OCI-LY7 (cell line): ENCODE data around the gene KIF25. TPM values are rescaled to one million over a fixed set of nuclear protein-coding genes. Genes with fewer than 3 reads are reported as not detected.

Experiments used
- Bru-seq: library from RNA; stranded (reverse); fragments of 400-500 nt; gene quantifications from one replicate; lab custom pipeline; 2021; lab: Mats Ljungman, UMichigan
- BruChase-seq, 2 experiments: library from RNA; stranded (reverse); fragments of 400-500 nt; gene quantifications; one replicate each; lab custom pipeline; 2021; lab: Mats Ljungman, UMichigan
- BruUV-seq: library from RNA; stranded (reverse); fragments of 400-500 nt; replicated peaks from 2 replicates; lab custom pipeline; 2021; lab: Mats Ljungman, UMichigan
- CTCF ChIA-PET: fragments of 300-600 bp; sonication (Branson Sonifier 250); formaldehyde crosslinking; loops from one replicate; lab custom pipeline; 2022; ENCODE audit warnings: antibody characterized with exemption; ENCODE audit not compliant: unreplicated experiment; lab: Charles Lee
- POLR2A ChIA-PET: fragments of 300-600 bp; sonication (Branson Sonifier 250); formaldehyde crosslinking; loops from one replicate; lab custom pipeline; 2022; ENCODE audit warnings: antibody characterized with exemption; lab: Charles Lee
- DNase-seq: peaks from one replicate; pipeline ENCODE4 v3.0.0-alpha.2; 2015; ENCODE audit warnings: low spot score
- H2AFZ ChIP-seq: fragments of 200-600 bp; sonication (generic), shearing (Covaris generic); 2 replicates; pipeline ENCODE4 v1.6.1; 2014; ENCODE audit warnings: mild to moderate bottlenecking, antibody characterized with exemption, low read length, moderate library complexity
- H3K27ac ChIP-seq: fragments of 200-600 bp; sonication (generic); 2 replicates; pipeline ENCODE4 v1.5.1; 2014; ENCODE audit warnings: mixed run types, low read depth, mild to moderate bottlenecking, moderate library complexity, low read length, inconsistent platforms; ENCODE audit not compliant: poor library complexity, severe bottlenecking
- H3K36me3 ChIP-seq: fragments of 200-600 bp; sonication (generic); 2 replicates; pipeline ENCODE4 v1.6.1; 2014; ENCODE audit warnings: mild to moderate bottlenecking, antibody characterized with exemption, low read length, moderate library complexity, mixed read lengths; ENCODE audit not compliant: insufficient read depth
- H3K4me1 ChIP-seq: fragments of 200-600 bp; sonication (generic); 2 replicates; pipeline ENCODE4 v1.5.1; 2014; ENCODE audit warnings: mild to moderate bottlenecking, low read length; ENCODE audit not compliant: insufficient read depth, poor library complexity, severe bottlenecking
- H3K4me2 ChIP-seq: fragments of 200-600 bp; sonication (generic); 2 replicates; pipeline ENCODE4 v1.6.1; 2014; ENCODE audit warnings: mild to moderate bottlenecking, low read length
- H3K4me3 ChIP-seq: fragments of 200-600 bp; sonication (generic); 2 replicates; pipeline ENCODE4 v1.5.1; 2014; ENCODE audit warnings: mild to moderate bottlenecking, low read depth, low read length; ENCODE audit not compliant: poor library complexity, severe bottlenecking
- H3K79me2 ChIP-seq: fragments of 200-600 bp; sonication (generic); 2 replicates; pipeline ENCODE4 v1.6.1; 2016; ENCODE audit warnings: low read depth, mild to moderate bottlenecking, low read length, moderate library complexity, mixed read lengths; ENCODE audit not compliant: insufficient read depth
- H3K9me2 ChIP-seq: fragments of 200-600 bp; sonication (generic); 2 replicates; pipeline ENCODE4 v1.6.1; 2016; ENCODE audit warnings: mild to moderate bottlenecking, low read length, mixed read lengths; ENCODE audit not compliant: insufficient read depth
- H3K9me3 ChIP-seq: fragments of 200-600 bp; sonication (generic); 2 replicates; pipeline ENCODE4 v1.6.1; 2014; ENCODE audit warnings: mild to moderate bottlenecking, mixed run types, low read length, mixed read lengths
- H4K20me1 ChIP-seq: fragments of 200-600 bp; sonication (generic); 2 replicates; pipeline ENCODE4 v1.6.1; 2014; ENCODE audit warnings: mild to moderate bottlenecking, antibody characterized with exemption, low read length, moderate library complexity, mixed read lengths; ENCODE audit not compliant: insufficient read depth
- EZH2phosphoT487 ChIP-seq: fragments of 200-600 bp; sonication (generic); IDR thresholded peaks from 2 replicates; pipeline ENCODE4 v1.6.1; 2018; ENCODE audit warnings: low read depth, borderline replicate concordance, mild to moderate bottlenecking, mixed run types, antibody characterized with exemption, low read length, moderate library complexity, mixed read lengths
- intact Hi-C: fragments of 100-400 bp; cut with micrococcal nuclease; formaldehyde crosslinking; loops from one replicate; pipeline ENCODE4 v1.10.0; 2022; ENCODE audit not compliant: unreplicated experiment
- long read RNA-seq: library from polyadenylated mRNA; stranded (forward); transcript quantifications from one replicate; pipeline ENCODE4 v2.0.0, GENCODE V29; 2022
- total RNA-seq, 2 experiments: library from RNA; depleted of rRNA in 1 of 2; stranded (reverse); fragments of >200 nt in 1 of 2; shearing (Covaris generic) in 1 of 2; gene quantifications; 2 replicates each; pipeline ENCODE4 v1.2.3, GENCODE V29; 2014 to 2022
- TF ChIP-seq, protein P1 (sequence below): fragments of 200-600 bp; sonication (generic); conservative IDR thresholded peaks from 2 replicates; pipeline ENCODE4 v1.5.1; 2014; ENCODE audit warnings: mild to moderate bottlenecking, antibody characterized with exemption, low read length, moderate library complexity, mixed read lengths

The KIF25 gene, protein sequence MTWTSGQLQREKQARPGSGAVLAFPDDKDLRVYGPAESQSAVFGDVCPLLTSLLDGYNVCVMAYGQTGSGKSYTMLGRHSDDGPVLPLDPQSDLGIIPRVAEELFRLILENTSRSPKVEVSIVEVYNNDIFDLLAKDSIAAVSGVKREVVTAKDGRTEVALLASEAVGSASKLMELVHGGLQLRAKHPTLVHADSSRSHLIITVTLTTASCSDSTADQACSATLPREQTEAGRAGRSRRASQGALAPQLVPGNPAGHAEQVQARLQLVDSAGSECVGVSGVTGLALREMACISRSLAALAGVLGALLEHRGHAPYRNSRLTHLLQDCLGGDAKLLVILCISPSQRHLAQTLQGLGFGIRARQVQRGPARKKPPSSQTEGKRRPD
- total RNA-seq (2014; rRNA removed; shearing (Covaris generic)), result not detected in 2 replicates
- not detected in 2 replicates for total RNA-seq (2022)
- Bru-seq, nascent RNA, result not detected
- BruChase-seq, experiment 1, labeled RNA remaining after a 6-hour chase, result not detected
- percentile 3 among the genes with signal in this experiment for BruChase-seq, experiment 2, labeled RNA remaining after a 2-hour chase
- long read RNA-seq, result 0 reads

DNA sequence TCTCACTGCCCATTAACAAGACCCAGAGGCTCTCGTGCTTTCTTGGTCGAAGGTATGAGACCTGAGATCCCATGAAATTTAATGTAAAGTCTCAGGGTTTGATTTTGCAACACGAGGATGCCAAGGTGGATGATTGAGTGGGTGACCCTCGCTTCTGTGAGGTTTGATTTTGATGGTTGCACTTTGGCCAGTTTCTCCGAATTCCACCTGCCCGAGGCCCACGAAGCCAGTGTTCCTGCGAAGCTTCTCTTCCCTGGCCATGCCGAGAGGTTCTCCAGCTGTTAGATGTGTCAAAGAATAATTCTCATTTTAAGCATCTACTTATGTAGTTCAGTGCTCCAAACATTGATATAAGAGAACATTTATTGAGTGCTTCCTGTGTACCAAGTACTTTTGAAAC lies at the start of gene KIF25:
Gene KIF25, plus strand, starts transcription at position 30 of the 400 bp plus-strand sequence. CDS start 31,915 bp downstream, outside the sequence.
- Histone ChIP-seq H3K36me3 (no peaks in the 10 kb centered on the region), H3K4me1 (no peaks in the 10 kb centered on the region), H3K9me2 (no peaks in the 10 kb centered on the region), H2AFZ (no peak within 1 kb of the TSS), H3K4me2 (no peak within 1 kb of the TSS), H3K27ac (no peak within 1 kb of the TSS), H3K9me3 (no peaks in the 10 kb centered on the region), H4K20me1 (no peaks in the 10 kb centered on the region), H3K4me3 (no peak within 1 kb of the TSS), H3K79me2 (no peaks in the 10 kb centered on the region)
- CTCF ChIA-PET, result no interaction called here
- POLR2A ChIA-PET, result no interaction called here
- TF ChIP-seq, protein P1, sequence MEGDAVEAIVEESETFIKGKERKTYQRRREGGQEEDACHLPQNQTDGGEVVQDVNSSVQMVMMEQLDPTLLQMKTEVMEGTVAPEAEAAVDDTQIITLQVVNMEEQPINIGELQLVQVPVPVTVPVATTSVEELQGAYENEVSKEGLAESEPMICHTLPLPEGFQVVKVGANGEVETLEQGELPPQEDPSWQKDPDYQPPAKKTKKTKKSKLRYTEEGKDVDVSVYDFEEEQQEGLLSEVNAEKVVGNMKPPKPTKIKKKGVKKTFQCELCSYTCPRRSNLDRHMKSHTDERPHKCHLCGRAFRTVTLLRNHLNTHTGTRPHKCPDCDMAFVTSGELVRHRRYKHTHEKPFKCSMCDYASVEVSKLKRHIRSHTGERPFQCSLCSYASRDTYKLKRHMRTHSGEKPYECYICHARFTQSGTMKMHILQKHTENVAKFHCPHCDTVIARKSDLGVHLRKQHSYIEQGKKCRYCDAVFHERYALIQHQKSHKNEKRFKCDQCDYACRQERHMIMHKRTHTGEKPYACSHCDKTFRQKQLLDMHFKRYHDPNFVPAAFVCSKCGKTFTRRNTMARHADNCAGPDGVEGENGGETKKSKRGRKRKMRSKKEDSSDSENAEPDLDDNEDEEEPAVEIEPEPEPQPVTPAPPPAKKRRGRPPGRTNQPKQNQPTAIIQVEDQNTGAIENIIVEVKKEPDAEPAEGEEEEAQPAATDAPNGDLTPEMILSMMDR, result no peak
- no peak for TF ChIP-seq EZH2phosphoT487
- intact Hi-C loops, result no loop called here
- no TSS peak for BruUV-seq
- no peak for DNase-seq

DNA sequence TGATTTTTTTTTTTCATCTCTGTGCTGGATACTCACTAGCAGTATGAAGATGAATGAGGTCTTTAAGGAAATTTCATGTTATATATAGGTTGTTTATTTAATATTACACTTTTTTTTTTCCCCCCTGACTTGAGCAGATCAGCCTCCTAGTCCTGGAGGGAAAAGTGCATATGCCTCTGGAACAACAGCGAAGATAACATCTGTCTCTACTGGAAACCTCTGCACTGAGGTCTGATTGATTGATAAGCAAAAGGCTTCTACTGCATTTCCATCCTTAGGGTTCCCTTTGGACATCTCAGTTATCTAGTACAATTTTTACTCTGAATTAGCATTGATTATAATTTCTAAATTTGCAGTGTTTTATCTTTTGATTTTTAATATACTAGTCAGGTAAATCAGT lies 49.8 kb upstream of the KIF25 start:
- Histone ChIP-seq H3K4me2 (no peak overlapping the region), H2AFZ (no peak overlapping the region), H3K4me3 (no peak overlapping the region), H3K79me2 (no peaks in the 10 kb centered on the region), H3K9me3 (no peaks in the 10 kb centered on the region), H3K9me2 (no peaks in the 10 kb centered on the region), H3K27ac (no peak overlapping the region), H3K36me3 (peaks cover 15% of the 10 kb centered on the region; the same call in 1 of the 2 replicates), H4K20me1 (no peaks in the 10 kb centered on the region), H3K4me1 (no peaks in the 10 kb centered on the region)
- DNase-seq, result no peak
- ChIA-PET CTCF (no interaction called here), POLR2A (no interaction called here)
- no peak for TF ChIP-seq EZH2phosphoT487
- TF ChIP-seq, protein P1, result no peak
- intact Hi-C loops, result no loop called here
- BruUV-seq, result no TSS peak

DNA sequence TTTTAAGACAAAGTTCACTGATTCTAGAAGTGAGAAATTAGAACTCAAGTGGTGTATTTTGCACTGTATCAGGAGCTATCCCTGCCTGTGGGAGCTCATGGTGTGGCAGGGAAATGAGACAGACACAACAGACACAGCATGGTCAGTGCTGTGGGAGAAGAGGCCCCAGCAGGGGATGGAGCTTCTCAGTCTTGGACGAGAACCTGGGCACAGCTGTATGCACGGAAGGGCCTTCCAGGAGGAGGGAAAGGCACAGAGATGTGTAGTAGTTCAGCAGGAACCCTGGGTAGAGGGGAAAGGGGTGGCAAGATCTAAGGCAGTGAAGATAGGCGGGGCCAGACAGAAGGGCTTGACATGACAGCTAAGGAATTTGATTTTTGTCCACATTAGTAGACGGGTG lies 48.8 kb upstream of the KIF25 start:
- DNase-seq, result no peak
- CTCF ChIA-PET, result no interaction called here

More for the DNA sequence above, 48.8 kb upstream of the KIF25 start:
- Histone ChIP-seq H4K20me1 (no peaks in the 10 kb centered on the region), H3K4me3 (no peak overlapping the region), H3K4me2 (no peak overlapping the region), H3K9me3 (no peaks in the 10 kb centered on the region), H3K79me2 (no peaks in the 10 kb centered on the region), H3K27ac (no peak overlapping the region), H3K4me1 (no peaks in the 10 kb centered on the region), H2AFZ (no peak overlapping the region), H3K9me2 (no peaks in the 10 kb centered on the region), H3K36me3 (peaks cover 15% of the 10 kb centered on the region; the same call in 1 of the 2 replicates)
- BruUV-seq, result no TSS peak
- POLR2A ChIA-PET, result no interaction called here
- intact Hi-C loops, result no loop called here
- no peak for TF ChIP-seq EZH2phosphoT487
- TF ChIP-seq, protein P1, result no peak
